ENCODE results near the gene RASEF.
"Not testable (repeated sequence)": the region's sequence is repeated elsewhere in the genome, so short reads cannot be mapped to it uniquely, and the experiment has no call there.

Gene RASEF

GRCh38 chr9:82968388-82968787 is 94.6 kb downstream of the RASEF start:
- no peak for DNase-seq

- peak; percentile 71 to 79 for DNase-seq
Observed at GRCh38 chr9:82961504-82962125, 101.3 kb downstream of the RASEF start.

GRCh38 chr9:82957529-82958379 is 105.2 kb downstream of the RASEF start:
- DNase-seq: no peak

GRCh38 chr9:82949203-82949602 is 113.7 kb downstream of the RASEF start:
- no peak for DNase-seq

- no peak for DNase-seq
Observed at GRCh38 chr9:82940376-82940775, 122.6 kb downstream of the RASEF start.

GRCh38 chr9:82939451-82939850 is 123.5 kb downstream of the RASEF start:
- DNase-seq: no peak

GRCh38 chr9:82938426-82939218 is 124.3 kb downstream of the RASEF start:
- no peak for DNase-seq

- not testable (repeated sequence) for DNase-seq
Observed at GRCh38 chr9:82936561-82936960, 126.4 kb downstream of the RASEF start.

- no peak for DNase-seq
Observed at GRCh38 chr9:82934949-82935348, 128.0 kb downstream of the RASEF start.

GRCh38 chr9:82934025-82934424 is 128.9 kb downstream of the RASEF start:
- DNase-seq: not testable (repeated sequence)

- DNase-seq: no peak
Observed at GRCh38 chr9:82930116-82930515, 132.8 kb downstream of the RASEF start.
